ENCODE results near the gene KLKB1.

The KLKB1 gene

DNA sequence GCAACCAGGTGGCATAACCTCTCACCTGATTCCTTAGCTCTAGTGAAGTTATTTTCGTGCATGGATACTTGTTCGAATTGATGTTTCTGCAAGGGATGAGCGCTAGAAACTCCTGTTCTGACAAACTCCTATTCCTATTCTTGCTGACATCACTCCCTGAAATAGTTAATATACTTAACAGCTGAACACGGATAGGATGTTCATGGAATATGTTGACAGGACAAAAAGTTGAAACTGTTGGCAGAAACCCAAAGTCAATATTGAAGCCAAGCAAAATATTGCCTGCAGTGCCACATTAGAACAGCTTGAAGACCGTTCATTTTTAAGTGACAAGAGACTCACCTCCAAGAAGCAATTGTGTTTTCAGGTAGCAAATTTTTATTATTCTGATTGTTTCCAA, at the start of gene KLKB1:
KLKB1 (plus strand) TSS at position 287 of the 400 bp plus-strand sequence. CDS start 689 bp downstream, outside the sequence.
- peak; percentile 6 for DNase-seq (ENCODE audit: low spot score)

- DNase-seq (ENCODE audit: low spot score): no peak
Measured at GRCh38 chr4:186188107-186188506, 39.2 kb upstream of the KLKB1 start.

GRCh38 chr4:186189656-186190055, 37.7 kb upstream of the KLKB1 start:
- no peak for DNase-seq (ENCODE audit: low spot score)

DNA sequence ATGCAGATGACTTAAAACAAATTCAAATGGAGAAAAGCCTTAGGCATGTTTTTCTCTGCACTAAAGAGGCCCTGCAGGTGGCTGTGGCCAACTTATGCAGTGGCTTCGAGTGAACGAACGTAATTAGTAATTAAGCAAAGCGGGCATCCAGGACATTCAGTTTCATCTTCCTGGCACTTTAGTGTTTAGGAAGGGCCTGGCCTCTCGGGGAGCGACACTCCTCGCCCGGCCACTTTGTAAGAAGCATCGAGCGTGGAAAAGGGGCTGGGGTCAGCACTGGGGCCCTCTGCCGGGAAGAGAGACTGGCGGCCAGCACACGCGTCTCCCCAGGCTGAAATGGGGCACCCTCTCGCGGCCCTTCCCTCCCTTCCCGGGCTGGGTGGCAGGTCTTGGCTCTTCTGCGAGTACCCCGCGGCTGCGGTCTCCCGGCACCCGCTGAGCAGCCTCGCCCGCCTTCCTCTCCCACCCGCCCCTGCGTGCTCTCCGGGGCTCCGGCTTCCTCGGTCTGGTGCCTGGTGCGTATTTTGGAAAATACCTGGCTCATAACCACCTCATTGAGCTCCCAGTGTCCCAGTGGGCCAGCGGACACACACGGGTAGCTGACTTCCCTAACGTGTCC, 36.6 kb upstream of the KLKB1 start:
- DNase-seq (ENCODE audit: low spot score): peak; percentile 25

GRCh38 chr4:186191200-186192065, 35.9 kb upstream of the KLKB1 start, which contains the start of gene CYP4V2:
Gene CYP4V2, plus strand, starts transcription at chr4:186191567. Its CDS starts 257 bp downstream, at chr4:186191824.
- DNase-seq (ENCODE audit: low spot score): peak; percentile 29

- DNase-seq (ENCODE audit: low spot score): peak; percentile 16
Measured at GRCh38 chr4:186192066-186192612, 35.2 kb upstream of the KLKB1 start.

- DNase-seq (ENCODE audit: low spot score): no peak
Measured at GRCh38 chr4:186193851-186194250, 33.5 kb upstream of the KLKB1 start.

GRCh38 chr4:186196063-186196462, 31.2 kb upstream of the KLKB1 start:
- no peak for DNase-seq (ENCODE audit: low spot score)

GRCh38 chr4:186200516-186200915, 26.8 kb upstream of the KLKB1 start:
- no peak for DNase-seq (ENCODE audit: low spot score)

DNA sequence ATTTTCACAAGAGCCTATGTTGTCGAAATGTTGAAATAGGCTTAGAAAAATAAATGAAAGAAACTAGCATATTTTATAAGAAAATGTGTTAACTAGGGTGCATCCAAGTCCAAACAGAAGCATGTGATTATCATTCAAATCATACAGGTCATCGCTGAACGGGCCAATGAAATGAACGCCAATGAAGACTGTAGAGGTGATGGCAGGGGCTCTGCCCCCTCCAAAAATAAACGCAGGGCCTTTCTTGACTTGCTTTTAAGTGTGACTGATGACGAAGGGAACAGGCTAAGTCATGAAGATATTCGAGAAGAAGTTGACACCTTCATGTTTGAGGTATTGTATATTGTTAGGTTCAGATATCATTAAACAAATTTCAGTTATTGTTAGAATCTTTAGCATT, 26.3 kb upstream of the KLKB1 start:
- DNase-seq (ENCODE audit: low spot score): no peak

DNA sequence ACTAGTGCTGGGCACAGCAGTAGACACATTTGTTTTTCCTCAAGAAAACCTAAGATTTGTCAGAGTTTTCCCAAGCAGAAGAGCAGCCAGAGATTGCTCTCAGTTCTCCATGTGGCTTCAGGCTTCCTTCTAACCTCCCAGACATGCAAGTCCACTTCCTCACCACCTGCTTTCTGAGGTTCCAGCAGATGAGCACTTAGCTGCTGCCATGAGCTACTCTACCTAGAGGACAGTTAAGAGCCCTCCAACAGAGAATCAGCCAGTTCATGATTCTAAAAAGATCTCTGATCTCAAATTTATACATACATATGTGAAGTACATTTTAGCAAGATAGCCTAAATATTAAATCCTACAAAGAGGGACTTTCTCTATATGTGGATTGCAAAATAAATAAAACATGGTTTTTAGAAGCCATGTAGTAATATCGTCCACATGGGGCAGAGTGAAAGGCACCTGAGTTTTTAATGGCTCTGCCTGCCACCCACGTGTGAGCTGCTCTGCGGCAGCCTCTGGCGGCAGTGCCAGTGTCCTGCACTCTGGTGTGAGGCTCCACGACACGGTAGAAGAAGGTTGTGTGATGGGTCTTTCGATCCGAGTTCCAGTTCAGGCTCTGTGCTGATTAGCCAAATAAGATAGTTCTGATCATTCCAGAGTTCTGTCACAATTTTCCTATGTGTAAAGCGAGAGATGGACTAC, 25.6 kb upstream of the KLKB1 start:
- DNase-seq (ENCODE audit: low spot score): no peak

- no peak for DNase-seq (ENCODE audit: low spot score)
Measured at GRCh38 chr4:186202490-186203140, 24.7 kb upstream of the KLKB1 start.

- DNase-seq (ENCODE audit: low spot score): no peak
Measured at GRCh38 chr4:186203406-186203805, 23.9 kb upstream of the KLKB1 start.

DNA sequence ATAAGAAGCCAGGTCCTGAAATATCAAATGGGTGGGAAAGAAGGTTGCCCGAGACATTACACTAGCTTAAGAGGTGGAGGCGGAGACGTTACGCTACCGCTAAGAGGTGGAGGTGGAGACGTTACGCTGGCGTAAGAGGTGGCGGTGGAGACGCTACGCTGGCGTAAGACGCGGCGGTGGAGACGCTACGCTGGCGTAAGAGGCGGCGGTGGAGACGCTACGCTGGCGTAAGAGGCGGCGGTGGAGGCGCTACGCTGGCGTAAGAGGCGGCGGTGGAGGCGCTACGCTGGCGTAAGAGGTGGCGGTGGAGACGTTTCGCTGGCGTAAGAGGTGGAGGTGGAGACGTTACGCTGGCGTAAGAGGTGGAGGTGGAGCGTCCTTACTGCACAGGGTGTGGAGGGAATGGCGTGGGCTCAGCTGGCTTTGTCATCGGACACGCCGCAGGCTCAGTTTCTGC, 23.2 kb upstream of the KLKB1 start:
- DNase-seq (ENCODE audit: low spot score): no peak

DNA sequence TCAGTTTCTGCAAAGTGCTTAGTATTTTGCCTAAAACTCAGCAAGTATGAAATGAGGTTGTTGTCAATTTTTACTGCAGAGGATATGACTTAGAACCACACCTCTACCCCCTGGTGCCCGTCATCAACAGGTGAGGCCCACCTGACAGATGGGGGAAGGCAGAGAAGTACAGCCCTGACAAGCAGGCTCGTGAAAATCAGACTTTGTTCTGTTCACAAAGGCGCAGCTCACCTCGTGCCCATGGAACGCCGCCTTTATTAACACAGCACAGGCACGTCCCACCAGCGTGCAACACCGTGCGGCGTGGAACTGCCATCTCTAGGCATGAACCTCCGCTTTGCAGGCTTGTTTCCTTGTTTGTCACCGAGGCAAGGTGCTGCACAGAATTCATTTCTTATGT, 22.6 kb upstream of the KLKB1 start:
- no peak for DNase-seq (ENCODE audit: low spot score)

GRCh38 chr4:186205156-186205555, 22.2 kb upstream of the KLKB1 start:
- no peak for DNase-seq (ENCODE audit: low spot score)

DNA sequence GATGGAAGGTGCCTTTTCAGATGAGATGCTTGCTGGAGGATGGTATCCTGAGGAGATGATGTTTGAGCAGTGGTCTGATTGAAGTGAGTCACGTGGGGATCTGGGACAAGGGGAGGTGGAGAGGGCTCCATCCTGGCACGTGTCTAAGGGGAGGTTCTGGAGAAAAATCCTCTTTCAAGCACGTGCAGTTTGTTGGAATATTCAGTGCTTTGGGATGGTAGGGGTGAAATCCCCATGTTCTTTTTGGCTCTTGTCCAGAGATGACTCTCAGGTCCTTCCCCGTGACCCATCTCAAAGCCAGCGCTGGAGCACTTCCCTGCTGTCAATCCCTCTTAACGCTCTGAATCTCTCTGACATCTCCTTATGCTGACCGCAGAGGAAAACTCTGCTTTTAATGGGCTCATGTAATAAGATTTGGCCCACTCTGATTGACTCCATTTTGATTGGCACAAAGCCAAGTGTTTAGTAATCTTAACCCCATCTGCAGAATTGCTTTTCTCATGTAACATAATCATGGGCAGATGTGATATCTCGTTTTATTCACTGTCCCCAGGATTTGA, 10.8 kb upstream of the KLKB1 start:
- no peak for DNase-seq (ENCODE audit: low spot score)

- DNase-seq (ENCODE audit: low spot score): no peak
Measured at GRCh38 chr4:186217733-186218293, 9.5 kb upstream of the KLKB1 start.

DNA sequence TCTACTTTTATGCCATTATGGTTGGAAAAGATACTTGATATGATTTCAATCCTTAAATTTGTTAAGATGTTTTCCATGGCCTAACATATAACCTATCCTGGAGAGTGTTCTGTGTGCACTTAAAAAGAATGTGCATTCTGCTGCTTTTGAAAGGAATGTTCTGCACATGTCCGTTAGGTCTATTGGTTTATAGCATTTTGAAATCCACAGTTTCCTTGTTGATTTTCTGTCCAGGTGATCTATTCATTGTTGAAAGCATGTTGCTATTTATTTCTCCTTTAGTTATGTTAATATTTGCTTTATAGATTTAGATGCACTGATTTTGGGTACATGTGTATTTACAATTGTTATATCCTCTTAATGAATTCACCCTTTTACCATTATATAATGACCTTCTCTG, 5.7 kb upstream of the KLKB1 start:
- DNase-seq (ENCODE audit: low spot score): no peak

- no peak for DNase-seq (ENCODE audit: low spot score)
Measured at GRCh38 chr4:186225848-186226247, 1.5 kb upstream of the KLKB1 start.

DNA sequence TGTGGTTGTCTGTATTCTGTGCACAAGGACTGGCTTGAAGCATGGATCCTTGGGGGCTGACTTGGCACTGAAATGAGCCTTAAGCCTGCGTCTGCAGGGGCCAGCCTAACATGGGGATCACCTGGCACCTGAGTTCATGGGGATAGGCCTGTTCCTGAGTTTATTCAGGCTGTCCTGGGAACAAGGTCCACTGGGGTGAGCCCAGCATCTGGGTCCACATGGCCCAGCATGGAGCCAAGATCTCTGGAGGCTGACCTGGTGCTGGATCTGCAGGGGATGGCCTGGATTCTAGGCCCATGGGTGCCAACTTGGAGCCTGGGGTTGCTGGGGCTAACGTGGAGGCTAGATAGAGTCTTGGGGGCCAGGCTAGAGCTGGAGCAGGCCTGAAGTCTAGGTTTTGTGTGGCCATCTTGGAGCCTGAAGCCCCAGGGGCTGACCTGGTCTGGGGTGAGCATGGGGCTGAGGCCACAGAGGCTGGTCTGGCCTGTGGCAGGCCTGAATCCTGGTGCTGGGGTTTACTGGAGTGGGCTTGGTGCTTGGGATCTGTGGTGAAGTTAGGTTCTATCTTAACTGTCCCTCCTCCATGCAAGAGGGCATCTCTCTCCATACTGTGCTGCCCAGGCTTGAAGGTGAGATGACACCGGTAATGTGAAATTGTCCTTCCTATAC, 652 bp upstream of the KLKB1 start:
- no peak for DNase-seq (ENCODE audit: low spot score)
